ENCODE results near the gene CXCR5. TPM values are rescaled to one million over a fixed set of nuclear protein-coding genes. Genes with fewer than 3 reads are reported as not detected.

CXCR5 gene
- total RNA-seq, 2 experiments from 2014 or later, result 1.5 to 1.6 TPM

DNA sequence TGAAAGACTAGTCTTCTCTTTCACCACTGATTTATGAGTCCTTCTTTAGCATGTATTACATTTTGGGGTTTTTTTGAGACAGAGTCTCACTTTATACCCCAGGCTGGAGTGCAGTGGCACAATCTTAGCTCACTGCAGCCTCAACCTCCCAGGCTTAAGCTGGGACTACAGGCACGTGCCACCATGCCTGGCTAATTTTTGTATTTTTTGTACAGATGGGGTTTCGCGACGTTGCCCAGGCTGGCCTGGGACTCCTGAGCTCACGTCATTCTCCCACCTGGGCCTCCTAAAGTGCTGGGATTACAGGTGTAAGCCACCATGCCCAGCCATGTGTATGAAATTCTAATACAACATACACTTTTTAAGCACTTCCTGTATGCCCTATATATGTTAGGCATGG is 26.3 kb upstream of the CXCR5 start:
- H3K4me1 Mint-ChIP-seq, result peaks cover 19% of the 10 kb centered on the region
- DNase-seq, result no peak
- no peaks in the 10 kb centered on the region for H3K36me3 Mint-ChIP-seq
- H3K27me3 Mint-ChIP-seq, result no peaks in the 10 kb centered on the region
- no peaks in the 10 kb centered on the region for H3K9me3 Mint-ChIP-seq
- H3K27ac Mint-ChIP-seq, result no peak overlapping the region
- H3K4me3 Mint-ChIP-seq, result no peak overlapping the region

DNA sequence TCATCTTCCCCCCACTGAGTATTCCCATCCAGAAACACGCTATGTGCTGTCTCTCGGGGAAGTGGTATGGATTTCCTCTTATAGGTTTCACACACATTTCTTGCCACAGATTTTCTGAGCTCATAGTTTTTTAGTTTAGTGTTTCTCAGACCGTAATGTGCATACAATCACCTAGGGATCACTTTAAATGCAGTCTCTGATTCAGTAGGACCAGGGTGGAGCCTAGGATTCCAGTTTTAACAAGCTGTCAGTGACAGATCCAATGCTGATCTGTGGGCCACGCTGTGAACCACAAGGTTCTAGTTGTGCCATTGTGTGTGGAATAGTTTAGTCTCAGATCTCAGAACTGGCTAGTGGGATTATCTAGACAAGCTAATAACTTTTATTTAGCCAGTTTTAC is 23.7 kb upstream of the CXCR5 start:
- Mint-ChIP-seq H3K27me3 (no peaks in the 10 kb centered on the region), H3K4me1 (peaks cover 19% of the 10 kb centered on the region), H3K36me3 (no peaks in the 10 kb centered on the region), H3K9me3 (no peaks in the 10 kb centered on the region), H3K27ac (no peak overlapping the region), H3K4me3 (no peak overlapping the region)
- no peak for DNase-seq

DNA sequence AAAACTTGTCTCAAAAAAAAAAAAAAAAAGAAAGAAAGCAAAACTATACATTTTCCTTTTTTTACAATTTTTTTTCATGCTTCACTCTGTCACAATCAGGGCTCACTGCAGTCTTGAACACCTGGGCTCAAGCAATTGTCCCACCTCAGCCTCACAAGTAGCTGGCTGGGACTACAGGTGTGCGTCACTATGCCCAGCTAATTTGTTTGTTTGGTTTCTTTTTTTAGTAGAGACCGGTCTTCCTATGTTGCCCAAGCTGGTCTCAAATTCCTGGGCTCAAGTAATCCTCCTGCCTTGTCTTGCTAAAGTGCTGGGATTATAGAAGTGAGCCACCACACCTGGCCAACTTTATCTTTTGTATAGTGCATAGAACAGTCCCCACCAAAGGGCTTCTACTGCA is 15.0 kb upstream of the CXCR5 start:
- Mint-ChIP-seq H3K36me3 (no peaks in the 10 kb centered on the region), H3K27me3 (no peaks in the 10 kb centered on the region), H3K27ac (no peak overlapping the region), H3K4me3 (no peak overlapping the region), H3K9me3 (no peaks in the 10 kb centered on the region), H3K4me1 (peaks cover 34% of the 10 kb centered on the region)
- DNase-seq, result no peak

DNA sequence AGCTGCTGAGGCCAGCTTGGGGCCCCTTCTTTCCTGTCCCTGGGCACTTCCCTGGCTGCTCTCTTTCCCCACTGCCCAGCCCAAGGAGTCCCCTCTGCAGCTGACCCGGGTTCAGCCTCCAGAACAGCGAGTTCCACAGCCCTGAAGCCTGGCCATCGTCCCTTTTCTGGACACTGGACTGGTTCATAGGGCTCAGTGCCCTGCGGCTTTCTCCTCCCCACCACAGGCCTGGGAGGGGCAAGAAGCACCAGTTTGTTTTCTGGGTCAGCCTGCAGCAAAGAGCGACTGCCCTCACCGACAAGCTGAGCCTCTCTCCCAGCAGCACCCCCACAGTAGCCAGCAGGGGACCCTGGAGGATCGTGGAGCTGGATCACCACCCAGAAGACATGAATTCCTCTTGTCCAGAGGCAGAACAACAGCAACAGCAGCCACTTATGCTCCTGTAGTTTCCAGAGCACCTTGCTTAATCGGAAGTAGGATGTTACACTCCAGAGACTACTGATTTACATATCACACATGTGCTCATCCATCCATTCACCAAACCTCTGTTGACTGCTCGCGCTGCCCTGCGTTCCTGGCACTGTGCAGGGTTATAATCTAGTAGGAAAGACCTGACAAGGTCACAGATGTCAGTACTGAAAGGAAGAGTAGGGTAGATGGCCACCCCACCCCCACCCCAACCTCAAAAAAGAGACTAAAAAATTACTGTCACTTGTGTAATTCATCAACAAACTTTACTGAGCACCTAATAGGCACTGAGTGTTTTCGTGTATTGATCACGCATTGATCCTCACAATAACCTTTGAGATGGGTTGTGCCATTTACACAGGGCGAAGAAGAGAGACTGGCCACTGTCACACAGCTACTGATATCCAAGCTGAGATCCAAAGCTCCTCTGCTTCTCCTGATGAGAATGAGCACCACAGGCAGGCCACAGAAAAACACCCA is 13.0 kb upstream of the CXCR5 start:
- H3K36me3 Mint-ChIP-seq, result peaks cover 5% of the 10 kb centered on the region
- H3K9me3 Mint-ChIP-seq, result peaks cover 4% of the 10 kb centered on the region
- peak overlapping the region; percentile 80 for H3K4me3 Mint-ChIP-seq
- no peaks in the 10 kb centered on the region for H3K27me3 Mint-ChIP-seq
- peaks cover 54% of the 10 kb centered on the region for H3K4me1 Mint-ChIP-seq
- DNase-seq, result no peak
- H3K27ac Mint-ChIP-seq, result peak overlapping the region; percentile 96

DNA sequence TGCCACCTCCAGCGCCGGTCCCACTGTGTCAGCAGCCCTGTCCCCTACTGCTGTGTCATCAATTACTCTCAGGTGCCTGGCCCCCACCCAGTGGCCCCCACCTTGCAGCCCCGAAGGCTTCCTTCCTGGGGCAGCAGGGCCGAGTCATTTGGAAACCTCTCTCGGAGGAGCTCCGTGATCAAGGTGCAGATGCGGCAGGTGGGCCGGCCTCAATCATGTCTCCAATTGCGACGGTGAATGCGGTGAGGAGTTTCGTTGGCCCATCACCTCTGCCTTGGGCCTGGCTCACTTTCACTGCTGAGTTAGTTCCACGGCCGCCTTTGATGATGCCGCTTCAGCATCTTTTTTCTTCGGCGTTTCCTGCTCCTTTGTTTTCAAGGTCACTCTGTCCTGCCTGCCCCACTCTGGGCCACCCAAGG is 11.3 kb upstream of the CXCR5 start:
- Mint-ChIP-seq H3K4me1 (peaks cover 68% of the 10 kb centered on the region), H3K27me3 (no peaks in the 10 kb centered on the region), H3K9me3 (peaks cover 7% of the 10 kb centered on the region), H3K27ac (peak overlapping the region; percentile 75), H3K4me3 (no peak overlapping the region), H3K36me3 (peaks cover 5% of the 10 kb centered on the region)
- peak; percentile 65 for DNase-seq

DNA sequence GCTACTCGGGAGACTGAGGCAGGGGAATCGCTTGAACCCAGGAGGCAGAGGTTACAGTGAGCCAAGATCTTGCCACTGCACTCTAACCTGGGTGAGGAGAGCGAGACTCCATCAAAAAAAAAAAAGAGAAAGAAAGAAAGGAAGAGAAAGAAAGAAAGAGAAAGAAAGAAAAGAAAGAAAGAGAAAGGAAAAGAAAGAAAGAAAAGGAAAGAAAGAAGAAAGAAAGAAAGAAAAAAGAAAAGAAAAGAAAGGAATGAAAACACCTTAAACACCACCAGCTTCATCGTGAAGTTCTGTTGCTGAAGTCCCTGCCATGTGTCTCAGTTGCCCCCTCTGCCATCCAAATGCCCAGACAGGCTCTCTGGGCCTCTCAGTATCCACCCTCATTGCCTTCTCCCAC is 9.9 kb upstream of the CXCR5 start:
- peaks cover 7% of the 10 kb centered on the region for H3K9me3 Mint-ChIP-seq
- DNase-seq, result no peak
- no peaks in the 10 kb centered on the region for H3K27me3 Mint-ChIP-seq
- H3K4me3 Mint-ChIP-seq, result no peak overlapping the region
- peaks cover 5% of the 10 kb centered on the region for H3K36me3 Mint-ChIP-seq
- H3K4me1 Mint-ChIP-seq, result peaks cover 80% of the 10 kb centered on the region
- H3K27ac Mint-ChIP-seq, result peak overlapping the region; percentile 19

DNA sequence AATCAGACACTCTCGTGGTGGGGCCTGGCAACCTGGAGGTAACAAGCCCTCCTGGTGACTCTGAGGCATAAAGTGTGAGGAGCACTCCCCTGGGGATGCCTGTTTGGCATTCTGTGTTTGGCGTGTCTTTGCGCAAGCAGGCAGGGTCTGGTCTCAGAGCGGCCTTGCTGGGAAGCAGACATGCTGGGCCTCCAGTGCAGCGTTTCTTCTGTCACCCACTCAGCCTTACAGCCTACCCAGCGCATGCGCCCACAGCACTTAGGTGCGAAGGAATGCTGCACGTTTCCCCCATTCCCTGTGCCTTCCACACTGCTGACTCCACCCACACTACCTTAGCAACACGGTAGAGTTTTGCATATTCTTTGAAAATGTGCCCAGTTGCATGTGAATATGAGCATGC is 7.4 kb upstream of the CXCR5 start:
- no peak for DNase-seq
- H3K4me1 Mint-ChIP-seq, result peaks cover 82% of the 10 kb centered on the region
- H3K27me3 Mint-ChIP-seq, result no peaks in the 10 kb centered on the region
- H3K27ac Mint-ChIP-seq, result peak overlapping the region; percentile 99
- peak overlapping the region; percentile 76 for H3K4me3 Mint-ChIP-seq
- peaks cover 5% of the 10 kb centered on the region for H3K36me3 Mint-ChIP-seq
- H3K9me3 Mint-ChIP-seq, result peaks cover 7% of the 10 kb centered on the region

DNA sequence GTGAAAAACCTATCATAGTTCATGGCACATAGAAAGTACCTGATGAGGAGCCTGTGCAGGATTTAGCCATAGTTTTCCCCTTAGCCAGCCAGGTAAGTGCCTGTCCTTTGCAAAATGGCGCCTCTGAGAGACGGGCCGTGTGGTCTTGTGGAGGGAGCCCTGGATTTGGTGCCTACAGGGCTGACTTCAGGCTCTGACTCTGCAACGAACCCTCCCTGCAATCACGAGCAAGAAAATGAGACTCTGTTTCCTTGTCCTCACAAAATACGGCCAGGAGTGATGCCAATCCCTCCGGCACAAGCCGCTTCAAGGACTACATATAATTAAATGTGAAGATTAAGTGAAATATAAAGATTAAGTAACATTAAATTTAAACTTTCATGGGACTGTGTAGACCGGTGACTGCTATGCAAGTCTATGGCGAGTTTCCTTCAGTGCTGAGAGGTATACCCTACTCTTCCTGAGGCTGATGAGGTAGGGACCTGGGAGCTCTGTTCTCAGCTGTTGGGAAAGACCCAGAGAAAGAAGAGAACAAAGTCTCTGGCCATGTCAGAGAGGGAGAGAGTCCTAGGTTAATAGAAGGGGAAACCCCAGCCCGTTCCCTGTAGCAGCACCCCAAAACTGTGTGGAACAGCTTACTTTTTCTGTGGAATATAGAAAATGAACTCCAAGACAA is 6.1 kb upstream of the CXCR5 start:
- Mint-ChIP-seq H3K27me3 (no peaks in the 10 kb centered on the region), H3K4me3 (no peak overlapping the region)
- no peak for DNase-seq

DNA sequence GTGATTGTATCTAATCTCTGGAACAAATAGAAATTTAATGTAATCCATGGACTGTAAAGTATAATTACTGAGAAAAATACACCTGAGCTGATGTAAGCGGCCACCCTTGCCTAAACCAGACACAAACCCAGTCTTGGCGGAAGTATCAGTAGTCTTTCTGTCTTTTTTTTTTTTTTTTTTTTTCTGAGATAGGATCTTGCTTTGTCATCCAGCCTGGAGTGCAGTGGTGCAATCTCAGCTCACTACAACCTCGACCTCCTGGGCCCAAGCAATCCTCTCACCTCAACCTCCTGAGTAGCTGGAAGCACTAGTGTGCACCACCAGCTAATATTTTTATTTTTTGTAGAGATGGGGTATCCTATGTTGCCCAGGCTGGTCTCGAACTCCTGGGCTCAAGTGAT is 5.5 kb upstream of the CXCR5 start:
- Mint-ChIP-seq H3K4me3 (no peak overlapping the region), H3K4me1 (peaks cover 86% of the 10 kb centered on the region), H3K9me3 (peaks cover 7% of the 10 kb centered on the region), H3K27me3 (no peaks in the 10 kb centered on the region), H3K27ac (peak overlapping the region; percentile 99), H3K36me3 (peaks cover 5% of the 10 kb centered on the region)
- no peak for DNase-seq

More for the DNA sequence above, 6.1 kb upstream of the CXCR5 start:
- Mint-ChIP-seq H3K36me3 (peaks cover 5% of the 10 kb centered on the region), H3K27ac (peak overlapping the region; percentile 99), H3K4me1 (peaks cover 85% of the 10 kb centered on the region), H3K9me3 (peaks cover 7% of the 10 kb centered on the region)

DNA sequence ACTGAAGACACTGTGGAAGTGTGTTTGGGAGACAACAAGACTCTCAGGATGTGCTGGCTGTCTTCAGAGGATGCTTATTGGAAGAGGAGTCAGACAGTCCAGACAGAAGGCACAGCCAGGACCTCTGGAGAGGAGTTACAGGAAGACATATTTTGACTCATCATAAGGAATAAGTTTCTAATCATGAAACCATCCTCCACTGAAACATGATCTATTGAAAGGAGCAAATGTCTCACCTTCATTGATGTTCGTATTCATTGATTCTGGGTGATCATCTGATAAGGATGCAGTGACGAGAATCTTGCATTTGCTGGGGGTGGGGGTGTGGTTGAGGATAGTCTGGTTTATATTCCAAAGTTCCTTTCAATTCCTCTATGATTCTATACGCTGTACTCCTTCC is 2.5 kb upstream of the CXCR5 start:
- Mint-ChIP-seq H3K27me3 (no peaks in the 10 kb centered on the region), H3K4me3 (no peak overlapping the region), H3K27ac (peak overlapping the region; percentile 54), H3K9me3 (peaks cover 2% of the 10 kb centered on the region), H3K4me1 (peaks cover 80% of the 10 kb centered on the region), H3K36me3 (no peaks in the 10 kb centered on the region)
- DNase-seq, result no peak

DNA sequence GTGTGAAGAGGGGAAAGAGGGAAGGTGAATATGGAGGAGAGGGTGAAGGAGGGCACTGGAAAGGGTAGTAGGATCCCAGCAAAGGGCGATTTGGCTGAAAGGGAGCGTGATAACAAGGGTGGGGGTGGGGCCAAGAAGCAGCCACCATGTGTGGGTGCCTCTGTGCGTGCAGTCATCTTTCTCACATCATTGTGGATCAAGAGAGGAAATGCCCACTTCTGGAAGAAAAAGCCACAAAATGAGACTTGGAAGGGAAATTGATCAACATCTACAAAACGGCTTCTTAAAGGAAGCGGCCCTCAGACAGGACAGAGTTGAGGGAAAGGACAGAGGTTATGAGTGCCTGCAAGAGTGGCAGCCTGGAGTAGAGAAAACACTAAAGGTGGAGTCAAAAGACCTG is 1.2 kb upstream of the CXCR5 start:
- H3K27ac Mint-ChIP-seq, result peak overlapping the region; percentile 90
- no peak for DNase-seq

DNA sequence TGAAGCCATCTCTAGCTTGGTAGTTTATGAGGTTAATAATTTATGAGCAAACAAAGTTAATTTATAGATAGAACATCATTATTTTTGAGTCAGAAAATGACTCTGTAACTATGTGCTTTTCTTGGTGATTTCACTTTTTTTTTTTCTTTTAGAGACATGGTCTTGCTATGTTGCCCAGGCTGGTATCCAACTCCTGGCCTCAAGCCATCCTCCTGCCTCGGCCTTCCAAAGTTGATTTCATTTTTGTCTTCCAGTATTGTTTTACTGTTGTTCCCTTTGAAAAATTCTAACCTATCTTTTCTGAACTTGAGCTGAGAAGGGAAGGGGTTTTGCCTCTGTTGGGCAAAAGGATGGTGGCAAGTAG is 706 bp upstream of the CXCR5 start:
- peak overlapping the region; percentile 12 for H3K4me3 Mint-ChIP-seq
- H3K4me1 Mint-ChIP-seq, result peaks cover 76% of the 10 kb centered on the region
- no peak for DNase-seq
- H3K27me3 Mint-ChIP-seq, result no peaks in the 10 kb centered on the region
- peak overlapping the region; percentile 90 for H3K27ac Mint-ChIP-seq
- H3K9me3 Mint-ChIP-seq, result no peaks in the 10 kb centered on the region
- H3K36me3 Mint-ChIP-seq, result no peaks in the 10 kb centered on the region

More for the DNA sequence above, 1.2 kb upstream of the CXCR5 start:
- H3K9me3 Mint-ChIP-seq, result no peaks in the 10 kb centered on the region
- peak overlapping the region; percentile 26 for H3K4me3 Mint-ChIP-seq
- H3K27me3 Mint-ChIP-seq, result no peaks in the 10 kb centered on the region
- H3K4me1 Mint-ChIP-seq, result peaks cover 78% of the 10 kb centered on the region
- H3K36me3 Mint-ChIP-seq, result no peaks in the 10 kb centered on the region

DNA sequence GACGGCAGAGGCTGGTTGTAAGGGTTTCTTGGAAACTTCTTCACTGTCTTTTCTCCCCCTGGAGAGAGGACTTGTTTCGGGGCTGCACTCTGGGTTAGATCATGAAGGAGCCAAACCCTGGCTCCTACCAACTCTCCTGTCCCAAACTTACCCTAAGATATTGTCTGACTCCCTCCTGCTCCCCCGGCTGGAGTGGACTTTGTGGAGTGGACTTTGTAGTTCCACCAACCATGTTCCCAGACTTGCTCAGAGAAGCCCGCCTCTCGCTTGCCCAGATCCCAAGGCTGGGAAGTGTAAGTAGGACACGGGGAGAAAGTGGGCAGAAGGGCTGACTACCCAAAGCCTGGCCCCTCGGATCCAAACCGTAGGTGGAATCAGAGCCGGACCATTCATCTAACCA is 1.2 kb downstream of the CXCR5 start:
- Mint-ChIP-seq H3K4me1 (peaks cover 65% of the 10 kb centered on the region), H3K36me3 (no peaks in the 10 kb centered on the region), H3K27me3 (no peaks in the 10 kb centered on the region), H3K27ac (peak overlapping the region; percentile 90), H3K4me3 (peak overlapping the region; percentile 58), H3K9me3 (no peaks in the 10 kb centered on the region)
- no peak for DNase-seq

DNA sequence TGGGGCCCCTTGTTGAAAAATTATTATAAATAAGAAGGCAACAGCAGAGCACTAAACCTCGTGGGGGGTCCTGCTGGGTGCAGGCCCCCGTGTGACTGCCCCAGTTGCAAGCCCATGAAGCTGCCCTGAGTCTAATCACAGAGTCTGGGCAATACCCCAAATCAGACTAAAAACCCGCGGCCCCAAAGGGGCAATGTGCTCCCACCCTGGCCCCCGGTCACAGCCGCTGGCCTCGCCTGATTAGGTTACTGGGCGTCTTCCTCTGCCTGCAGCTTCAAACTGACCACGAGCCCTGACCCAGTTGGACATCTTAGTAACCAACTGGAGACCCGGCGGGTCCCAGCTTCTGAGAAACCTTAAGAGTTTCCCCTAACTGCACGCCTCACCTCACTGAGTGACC is 1.6 kb downstream of the CXCR5 start:
- no peak overlapping the region for H3K4me3 Mint-ChIP-seq
- H3K27ac Mint-ChIP-seq, result no peak overlapping the region
- H3K27me3 Mint-ChIP-seq, result no peaks in the 10 kb centered on the region
- H3K4me1 Mint-ChIP-seq, result peaks cover 64% of the 10 kb centered on the region
- no peaks in the 10 kb centered on the region for H3K9me3 Mint-ChIP-seq
- no peak for DNase-seq
- H3K36me3 Mint-ChIP-seq, result no peaks in the 10 kb centered on the region

DNA sequence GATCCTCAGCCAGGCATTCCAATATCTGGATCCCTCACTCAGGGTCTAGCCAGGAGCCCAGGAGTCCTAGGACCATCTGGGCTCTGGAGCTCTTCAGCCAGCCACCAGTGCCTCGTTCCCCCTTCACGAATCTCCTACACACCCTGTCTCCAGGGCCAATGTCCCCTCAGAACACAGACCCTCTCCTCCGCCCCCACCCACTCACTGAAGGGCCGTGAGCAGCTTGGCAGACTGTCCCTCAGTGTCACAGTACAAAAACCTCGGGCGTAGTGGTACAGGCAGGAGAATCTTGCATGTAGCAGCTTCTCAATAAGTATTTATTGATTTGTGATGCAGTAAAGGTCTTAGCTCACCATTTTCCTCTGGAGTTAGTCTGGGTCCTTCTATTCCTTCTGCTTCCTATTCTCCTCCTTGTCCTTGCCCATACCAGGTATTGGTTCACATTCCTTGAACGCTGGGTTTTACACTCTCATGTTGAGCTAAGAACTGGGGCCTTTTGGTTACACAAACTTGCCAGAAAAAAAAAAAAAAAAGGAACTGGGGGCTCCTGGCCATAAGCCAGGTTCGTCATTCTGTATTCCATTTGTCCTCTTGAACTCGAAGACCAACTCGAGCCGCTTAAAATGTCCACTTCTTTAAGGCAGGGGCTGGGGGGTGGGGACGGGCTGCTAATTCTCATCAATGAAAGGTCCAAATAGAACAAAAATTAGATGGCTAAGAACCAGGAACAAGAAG is 2.3 kb downstream of the CXCR5 start:
- Mint-ChIP-seq H3K9me3 (no peaks in the 10 kb centered on the region), H3K4me3 (no peak overlapping the region), H3K27me3 (no peaks in the 10 kb centered on the region), H3K4me1 (peaks cover 59% of the 10 kb centered on the region), H3K27ac (no peak overlapping the region), H3K36me3 (no peaks in the 10 kb centered on the region)
- DNase-seq, result no peak
